ENCODE measurements around the gene LRRC4C. TPM values are rescaled to one million over a fixed set of nuclear protein-coding genes. Genes with fewer than 3 reads are reported as not detected.

Gene LRRC4C
- total and polyA plus RNA-seq, 2 donors (not counting 3 experiments of a cell fraction or from before 2014, with no cell fraction given), result not detected

DNA sequence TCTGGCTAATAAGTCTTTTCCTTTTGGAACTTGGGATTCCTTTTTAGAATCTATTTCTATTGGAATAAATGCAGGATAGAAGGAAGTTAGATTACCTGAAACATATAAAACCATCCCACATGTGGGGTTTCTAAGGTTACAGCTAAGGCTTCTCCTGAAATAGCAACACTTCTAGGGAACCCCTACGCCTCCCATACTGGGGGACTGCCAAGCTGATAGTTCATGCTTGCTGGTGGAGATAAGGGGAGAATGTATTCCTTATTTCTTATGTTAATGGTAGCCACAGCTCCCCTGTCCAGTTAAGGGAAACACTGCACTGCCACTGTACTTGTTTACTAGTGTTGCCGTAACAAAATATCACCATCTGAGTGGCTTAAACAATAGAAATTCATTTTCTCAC, 1189.6 kb downstream of the LRRC4C start:
- H4K20me1 ChIP-seq (replicated peaks; ENCODE audit: control insufficient read depth, extremely low read depth, insufficient read depth, low read length), result no peaks in the 10 kb centered on the region
- no peak overlapping the region for H3K9ac ChIP-seq (replicated peaks; ENCODE audit: extremely low read depth, insufficient read depth, low read length)
- H3K36me3 ChIP-seq (ENCODE audit: control insufficient read depth in 2 of 2, extremely low read depth in 1 of 2, insufficient read depth in 2 of 2, low read length in 2 of 2), result no peaks in the 10 kb centered on the region
- POLR2A ChIA-PET, result no interaction called here
- H3K27ac ChIP-seq (ENCODE audit: insufficient read depth, low read depth, low read length), result no peak overlapping the region
- TF ChIP-seq POLR2AphosphoS5 (IDR thresholded peaks at IDR 0.05; ENCODE audit: insufficient read depth, low read depth, low read length) (no peak), JUN (IDR thresholded peaks at IDR 0.05; ENCODE audit: borderline replicate concordance, insufficient read depth, insufficient read length, low read depth) (no peak), FOS (IDR thresholded peaks at IDR 0.05; ENCODE audit: borderline replicate concordance, insufficient read depth, low read length) (no peak), POLR2A (IDR thresholded peaks at IDR 0.05; ENCODE audit: low read depth, low read length) (no peak), EZH2 (IDR thresholded peaks at IDR 0.05; ENCODE audit: borderline replicate concordance, low read depth, low read length, severe bottlenecking) (no peak), GATA2 (IDR thresholded peaks at IDR 0.05; ENCODE audit: insufficient read depth, insufficient read length, low read depth, low read length) (no peak), MYC (IDR thresholded peaks at IDR 0.05; ENCODE audit: low read depth, low read length) (no peak)
- TF ChIP-seq, protein P1, sequence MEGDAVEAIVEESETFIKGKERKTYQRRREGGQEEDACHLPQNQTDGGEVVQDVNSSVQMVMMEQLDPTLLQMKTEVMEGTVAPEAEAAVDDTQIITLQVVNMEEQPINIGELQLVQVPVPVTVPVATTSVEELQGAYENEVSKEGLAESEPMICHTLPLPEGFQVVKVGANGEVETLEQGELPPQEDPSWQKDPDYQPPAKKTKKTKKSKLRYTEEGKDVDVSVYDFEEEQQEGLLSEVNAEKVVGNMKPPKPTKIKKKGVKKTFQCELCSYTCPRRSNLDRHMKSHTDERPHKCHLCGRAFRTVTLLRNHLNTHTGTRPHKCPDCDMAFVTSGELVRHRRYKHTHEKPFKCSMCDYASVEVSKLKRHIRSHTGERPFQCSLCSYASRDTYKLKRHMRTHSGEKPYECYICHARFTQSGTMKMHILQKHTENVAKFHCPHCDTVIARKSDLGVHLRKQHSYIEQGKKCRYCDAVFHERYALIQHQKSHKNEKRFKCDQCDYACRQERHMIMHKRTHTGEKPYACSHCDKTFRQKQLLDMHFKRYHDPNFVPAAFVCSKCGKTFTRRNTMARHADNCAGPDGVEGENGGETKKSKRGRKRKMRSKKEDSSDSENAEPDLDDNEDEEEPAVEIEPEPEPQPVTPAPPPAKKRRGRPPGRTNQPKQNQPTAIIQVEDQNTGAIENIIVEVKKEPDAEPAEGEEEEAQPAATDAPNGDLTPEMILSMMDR (IDR thresholded peaks at IDR 0.05; ENCODE audit: extremely low read depth in 1 of 2, insufficient read depth in 1 of 2, low read depth in 1 of 2, low read length in 2 of 2), result no peak
- TF ChIP-seq, protein P2, sequence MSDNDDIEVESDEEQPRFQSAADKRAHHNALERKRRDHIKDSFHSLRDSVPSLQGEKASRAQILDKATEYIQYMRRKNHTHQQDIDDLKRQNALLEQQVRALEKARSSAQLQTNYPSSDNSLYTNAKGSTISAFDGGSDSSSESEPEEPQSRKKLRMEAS (IDR thresholded peaks at IDR 0.05; ENCODE audit: insufficient read depth, insufficient read length), result no peak
- no TSS peak for BruUV-seq (replicated peaks)
- no peaks in the 10 kb centered on the region for H3K9me1 ChIP-seq (replicated peaks; ENCODE audit: control insufficient read depth, extremely low read depth, insufficient read depth, low read length)
- H2AFZ ChIP-seq (ENCODE audit: low read depth, low read length), result no peak overlapping the region
- no peaks in the 10 kb centered on the region for H3K9me3 ChIP-seq (replicated peaks; ENCODE audit: control insufficient read depth, insufficient read depth, low read length)
- intact Hi-C loops (cut with micrococcal nuclease), result no loop called here
- H3K79me2 ChIP-seq (ENCODE audit: control insufficient read depth, insufficient read depth, low read length), result no peaks in the 10 kb centered on the region
- CTCF ChIA-PET, result no interaction called here
- no peak for FAIRE-seq
- dilution Hi-C loops (cut with MboI; ENCODE audit: extremely low pct_ligation_motif_present, low sequenced_read_pairs), result no loop called here
- no peaks in the 10 kb centered on the region for H3K27me3 ChIP-seq (ENCODE audit: control insufficient read depth in 2 of 2, insufficient read depth in 2 of 2, low read length in 2 of 2)
- H3K4me1 ChIP-seq (ENCODE audit: control insufficient read depth, extremely low read depth, insufficient read depth, low read length), result no peaks in the 10 kb centered on the region
- DNase-seq (ENCODE audit: low read depth, low spot score), result no peak
- H3K4me2 ChIP-seq (ENCODE audit: insufficient read depth, low read length), result no peak overlapping the region
- H3K4me3 ChIP-seq (replicated peaks in 1 of 3; ENCODE audit: insufficient read depth in 1 of 3, low read depth in 1 of 3, low read length in 3 of 3), result no peak overlapping the region

Data from endothelial cell of umbilical vein (primary cell).